HepG2 (cell line): ENCODE measurements around the gene ZNF17. TPM values are rescaled to one million over a fixed set of nuclear protein-coding genes. Genes with fewer than 3 reads are reported as not detected.

Experiments
- ARHGAP35 ChIP-seq: sonication (generic); formaldehyde crosslinking; IDR thresholded peaks from 2 replicates; pipeline ENCODE4 v1.9.0; 2022; ENCODE audit warnings: mild to moderate bottlenecking, inconsistent platforms, moderate library complexity, missing genetic modification reagents, borderline replicate concordance
- HOXA5 ChIP-seq: sonication (generic); formaldehyde crosslinking; IDR thresholded peaks from 2 replicates; pipeline ENCODE4 v1.4.0; 2020; ENCODE audit warnings: missing genetic modification reagents
- IKZF4 ChIP-seq: sonication (generic); formaldehyde crosslinking; IDR thresholded peaks from 2 replicates; pipeline ENCODE4 v1.5.1; 2020; ENCODE audit warnings: borderline replicate concordance, mild to moderate bottlenecking, low read depth, missing genetic modification reagents; ENCODE audit errors: not compliant biosample characterization
- NFYB ChIP-seq: sonication (generic); formaldehyde crosslinking; IDR thresholded peaks from 2 replicates; pipeline ENCODE4 v1.4.0; 2020; ENCODE audit warnings: missing genetic modification reagents
- RARG ChIP-seq: sonication (generic); formaldehyde crosslinking; IDR thresholded peaks from 2 replicates; pipeline ENCODE4 v1.4.0; 2020; ENCODE audit warnings: low read depth, mild to moderate bottlenecking, missing genetic modification reagents
- REL ChIP-seq: sonication (generic); formaldehyde crosslinking; conservative IDR thresholded peaks from 2 replicates; pipeline ENCODE4 v1.8.0; 2022; ENCODE audit warnings: mild to moderate bottlenecking, missing genetic modification reagents, moderate library complexity
- SMAD1 ChIP-seq: sonication (generic); formaldehyde crosslinking; IDR thresholded peaks from 2 replicates; pipeline ENCODE4 v1.4.0; 2020; ENCODE audit warnings: missing genetic modification reagents, low read depth, mild to moderate bottlenecking, borderline replicate concordance
- SP140L ChIP-seq: sonication (generic); formaldehyde crosslinking; IDR thresholded peaks from 2 replicates; pipeline ENCODE4 v1.4.0; 2020; ENCODE audit warnings: missing genetic modification reagents, borderline replicate concordance
- TOPORS ChIP-seq: sonication (generic); formaldehyde crosslinking; IDR thresholded peaks from 2 replicates; pipeline ENCODE4 v1.8.0; 2023; ENCODE audit warnings: mild to moderate bottlenecking, missing genetic modification reagents
- ZIK1 ChIP-seq: sonication (generic); formaldehyde crosslinking; IDR thresholded peaks from 2 replicates; pipeline ENCODE4 v1.5.0; 2020; ENCODE audit warnings: mild to moderate bottlenecking, low read depth, missing genetic modification reagents, borderline replicate concordance
- ZNF383 ChIP-seq: sonication (generic); formaldehyde crosslinking; IDR thresholded peaks from 2 replicates; pipeline ENCODE4 v1.4.0; 2020; ENCODE audit warnings: missing genetic modification reagents, mild to moderate bottlenecking, borderline replicate concordance
- ZNF543 ChIP-seq: sonication (generic); formaldehyde crosslinking; IDR thresholded peaks from 2 replicates; pipeline ENCODE4 v1.4.0; 2020; ENCODE audit warnings: mild to moderate bottlenecking, missing genetic modification reagents
- ZNF724P ChIP-seq: sonication (generic); formaldehyde crosslinking; IDR thresholded peaks from 2 replicates; pipeline ENCODE4 v1.8.0; 2022; ENCODE audit warnings: missing genetic modification reagents, borderline replicate concordance
- ZNF747 ChIP-seq: sonication (generic); formaldehyde crosslinking; IDR thresholded peaks from 2 replicates; pipeline ENCODE4 v1.8.1; 2023; ENCODE audit warnings: missing genetic modification reagents, mild to moderate bottlenecking, borderline replicate concordance
- ZNF766 ChIP-seq: sonication (generic); formaldehyde crosslinking; IDR thresholded peaks from 2 replicates; pipeline ENCODE4 v1.5.0; 2020; ENCODE audit warnings: missing genetic modification reagents, borderline replicate concordance
- polyA plus RNA-seq, 8 experiments: library from polyadenylated mRNA; depleted of rRNA in 3 of 8; stranded (reverse) in 7 of 8; unstranded in 1 of 8; fragments of >200 nt; fragmentation: Illumina TruSeq in 4 of 8; extraction: Trizol in 4 of 8; gene quantifications; 2 replicates each; pipeline versions ENCODE4 v1.2.1 to v1.2.3, GENCODE V29; 2011 to 2016; ENCODE audit warnings: low read depth in 4 of 8, missing spikeins in 1 of 8, mixed read lengths in 1 of 8; ENCODE audit not compliant: insufficient read depth in 1 of 8
- total RNA-seq, 5 experiments: library from RNA; depleted of rRNA; stranded (reverse); fragments of >200 nt; fragmentation: Illumina TruSeq; extraction: Trizol; gene quantifications; 2 replicates each; pipeline ENCODE4 v1.2.3, GENCODE V29; 2016; ENCODE audit warnings: low read depth in 1 of 5
- TF ChIP-seq, protein P1 (sequence below), 2 experiments: sonication (generic) in 1 of 2; formaldehyde crosslinking in 1 of 2; IDR thresholded peaks; 2 replicates each; pipeline versions ENCODE4 v1.4.0 to v1.6.1; 2016 to 2020; ENCODE audit warnings: borderline replicate concordance in 1 of 2, low read depth in 1 of 2, mild to moderate bottlenecking in 1 of 2, missing genetic modification reagents in 1 of 2
- TF ChIP-seq, protein P2 (sequence below): sonication (generic); formaldehyde crosslinking; IDR thresholded peaks from 2 replicates; pipeline ENCODE4 v1.4.0; 2020; ENCODE audit warnings: missing genetic modification reagents
- TF ChIP-seq, protein P3 (sequence below): sonication (generic); formaldehyde crosslinking; IDR thresholded peaks from 2 replicates; pipeline ENCODE4 v1.4.0; 2020; ENCODE audit warnings: missing genetic modification reagents
- TF ChIP-seq, protein P4 (sequence below): sonication (generic); formaldehyde crosslinking; IDR thresholded peaks from 2 replicates; pipeline ENCODE4 v1.4.0; 2020; ENCODE audit warnings: mild to moderate bottlenecking, low read depth, missing genetic modification reagents

The ZNF17 gene
- total and polyA plus RNA-seq, 2 of the 13 experiments (the other 11 are each of a cell fraction or from before 2014, with no cell fraction given) = 3.7 to 10.1 TPM

DNA sequence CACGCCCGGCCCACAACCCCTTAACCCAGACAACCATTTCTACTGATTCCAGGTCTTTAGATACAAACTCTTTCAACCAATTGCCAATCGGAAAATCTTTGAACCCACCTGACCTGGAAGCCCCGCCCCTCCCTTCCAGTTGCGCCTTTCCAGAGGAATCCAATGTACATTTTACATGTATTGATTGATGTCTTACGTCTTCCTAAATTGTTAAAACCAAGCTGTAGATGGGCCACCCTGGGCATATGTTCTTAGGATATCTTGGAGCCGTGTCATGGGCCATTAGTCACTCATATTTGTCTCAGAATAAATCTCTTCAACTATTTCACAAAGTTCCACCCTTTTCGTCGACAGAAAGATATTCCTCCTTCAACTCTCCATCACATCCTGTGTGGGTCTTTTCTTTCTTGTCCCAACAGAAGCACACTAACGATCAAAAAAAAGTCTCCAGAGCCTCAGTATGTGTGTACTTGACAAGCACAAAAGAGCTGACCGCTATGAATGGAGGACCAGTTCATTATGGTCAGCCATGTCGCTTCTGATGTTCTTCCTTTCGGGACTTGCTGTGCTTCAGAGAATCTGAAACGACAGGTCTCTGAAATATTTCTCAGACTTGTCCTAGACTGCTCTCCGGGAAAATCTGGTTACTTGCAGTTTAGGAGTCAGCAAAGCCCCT is 23.6 kb downstream of the ZNF17 start (continued):
- TF ChIP-seq, protein P1, sequence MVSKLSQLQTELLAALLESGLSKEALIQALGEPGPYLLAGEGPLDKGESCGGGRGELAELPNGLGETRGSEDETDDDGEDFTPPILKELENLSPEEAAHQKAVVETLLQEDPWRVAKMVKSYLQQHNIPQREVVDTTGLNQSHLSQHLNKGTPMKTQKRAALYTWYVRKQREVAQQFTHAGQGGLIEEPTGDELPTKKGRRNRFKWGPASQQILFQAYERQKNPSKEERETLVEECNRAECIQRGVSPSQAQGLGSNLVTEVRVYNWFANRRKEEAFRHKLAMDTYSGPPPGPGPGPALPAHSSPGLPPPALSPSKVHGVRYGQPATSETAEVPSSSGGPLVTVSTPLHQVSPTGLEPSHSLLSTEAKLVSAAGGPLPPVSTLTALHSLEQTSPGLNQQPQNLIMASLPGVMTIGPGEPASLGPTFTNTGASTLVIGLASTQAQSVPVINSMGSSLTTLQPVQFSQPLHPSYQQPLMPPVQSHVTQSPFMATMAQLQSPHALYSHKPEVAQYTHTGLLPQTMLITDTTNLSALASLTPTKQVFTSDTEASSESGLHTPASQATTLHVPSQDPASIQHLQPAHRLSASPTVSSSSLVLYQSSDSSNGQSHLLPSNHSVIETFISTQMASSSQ (IDR thresholded peaks at IDR 0.05; ENCODE audit: low read depth) = no peak
- TF ChIP-seq, protein P1 (CRISPR knock-in tag; IDR thresholded peaks at IDR 0.05; ENCODE audit: borderline replicate concordance) = no peak
- TF ChIP-seq HOXA5 (CRISPR knock-in tag) (0 out of 2 replicates have a peak, but pooled peaks have one; percentile 10), ARHGAP35 (CRISPR knock-in tag) (no peak), TOPORS (CRISPR knock-in tag) (0 out of 2 replicates have a peak, but pooled peaks have one; percentile 3), ZIK1 (CRISPR knock-in tag) (0 out of 2 replicates have a peak, but pooled peaks have one; percentile 7), SMAD1 (CRISPR knock-in tag) (no peak), ZNF543 (CRISPR knock-in tag) (peak; percentile 65), SP140L (CRISPR knock-in tag) (no peak), ZNF383 (0 out of 2 replicates have a peak, but pooled peaks have one; percentile 59), REL (CRISPR knock-in tag) (0 out of 2 replicates have a peak, but pooled peaks have one; percentile 5), NFYB (CRISPR knock-in tag) (no peak), ZNF766 (CRISPR knock-in tag) (0 out of 2 replicates have a peak, but pooled peaks have one; percentile 58), RARG (CRISPR knock-in tag) (0 out of 2 replicates have a peak, but pooled peaks have one; percentile 33), IKZF4 (CRISPR knock-in tag) (no peak), ZNF747 (CRISPR knock-in tag) (peak; percentile 4; the same call in 1 of the 2 replicates), ZNF724P (CRISPR knock-in tag) (no peak)
- TF ChIP-seq, protein P2, sequence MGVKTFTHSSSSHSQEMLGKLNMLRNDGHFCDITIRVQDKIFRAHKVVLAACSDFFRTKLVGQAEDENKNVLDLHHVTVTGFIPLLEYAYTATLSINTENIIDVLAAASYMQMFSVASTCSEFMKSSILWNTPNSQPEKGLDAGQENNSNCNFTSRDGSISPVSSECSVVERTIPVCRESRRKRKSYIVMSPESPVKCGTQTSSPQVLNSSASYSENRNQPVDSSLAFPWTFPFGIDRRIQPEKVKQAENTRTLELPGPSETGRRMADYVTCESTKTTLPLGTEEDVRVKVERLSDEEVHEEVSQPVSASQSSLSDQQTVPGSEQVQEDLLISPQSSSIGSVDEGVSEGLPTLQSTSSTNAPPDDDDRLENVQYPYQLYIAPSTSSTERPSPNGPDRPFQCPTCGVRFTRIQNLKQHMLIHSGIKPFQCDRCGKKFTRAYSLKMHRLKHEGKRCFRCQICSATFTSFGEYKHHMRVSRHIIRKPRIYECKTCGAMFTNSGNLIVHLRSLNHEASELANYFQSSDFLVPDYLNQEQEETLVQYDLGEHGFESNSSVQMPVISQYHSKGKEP (CRISPR knock-in tag) = 0 out of 2 replicates have a peak, but pooled peaks have one; percentile 4
- TF ChIP-seq, protein P3, sequence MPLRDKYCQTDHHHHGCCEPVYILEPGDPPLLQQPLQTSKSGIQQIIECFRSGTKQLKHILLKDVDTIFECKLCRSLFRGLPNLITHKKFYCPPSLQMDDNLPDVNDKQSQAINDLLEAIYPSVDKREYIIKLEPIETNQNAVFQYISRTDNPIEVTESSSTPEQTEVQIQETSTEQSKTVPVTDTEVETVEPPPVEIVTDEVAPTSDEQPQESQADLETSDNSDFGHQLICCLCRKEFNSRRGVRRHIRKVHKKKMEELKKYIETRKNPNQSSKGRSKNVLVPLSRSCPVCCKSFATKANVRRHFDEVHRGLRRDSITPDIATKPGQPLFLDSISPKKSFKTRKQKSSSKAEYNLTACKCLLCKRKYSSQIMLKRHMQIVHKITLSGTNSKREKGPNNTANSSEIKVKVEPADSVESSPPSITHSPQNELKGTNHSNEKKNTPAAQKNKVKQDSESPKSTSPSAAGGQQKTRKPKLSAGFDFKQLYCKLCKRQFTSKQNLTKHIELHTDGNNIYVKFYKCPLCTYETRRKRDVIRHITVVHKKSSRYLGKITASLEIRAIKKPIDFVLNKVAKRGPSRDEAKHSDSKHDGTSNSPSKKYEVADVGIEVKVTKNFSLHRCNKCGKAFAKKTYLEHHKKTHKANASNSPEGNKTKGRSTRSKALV (CRISPR knock-in tag) = 0 out of 2 replicates have a peak, but pooled peaks have one; percentile 46
- TF ChIP-seq, protein P4, sequence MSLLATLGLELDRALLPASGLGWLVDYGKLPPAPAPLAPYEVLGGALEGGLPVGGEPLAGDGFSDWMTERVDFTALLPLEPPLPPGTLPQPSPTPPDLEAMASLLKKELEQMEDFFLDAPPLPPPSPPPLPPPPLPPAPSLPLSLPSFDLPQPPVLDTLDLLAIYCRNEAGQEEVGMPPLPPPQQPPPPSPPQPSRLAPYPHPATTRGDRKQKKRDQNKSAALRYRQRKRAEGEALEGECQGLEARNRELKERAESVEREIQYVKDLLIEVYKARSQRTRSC (CRISPR knock-in tag) = 0 out of 2 replicates have a peak, but pooled peaks have one; percentile 46
